Chondrocyte (in vitro differentiated cells): ENCODE data around the gene ATG10. TPM values are rescaled to one million over a fixed set of nuclear protein-coding genes. Genes with fewer than 3 reads are reported as not detected.

Experiments used
- DNase-seq: peaks from one replicate; pipeline ENCODE4 v3.0.0; 2021; ENCODE audit warnings: mixed read lengths, low spot score
- H3K27ac Mint-ChIP-seq: one replicate; pipeline ENCODE4 v1.8.0; 2021; ENCODE audit warnings: mild to moderate bottlenecking, moderate library complexity, mixed read lengths; ENCODE audit not compliant: unreplicated experiment
- H3K27me3 Mint-ChIP-seq: 2 replicates; pipeline ENCODE4 v1.8.0; 2021; ENCODE audit warnings: low read depth, mixed read lengths
- H3K36me3 Mint-ChIP-seq: 2 replicates; pipeline ENCODE4 v1.8.0; 2021; ENCODE audit warnings: low read depth, mixed read lengths
- H3K4me1 Mint-ChIP-seq: 2 replicates; pipeline ENCODE4 v1.8.0; 2021; ENCODE audit warnings: low read depth, mild to moderate bottlenecking, mixed read lengths
- H3K4me3 Mint-ChIP-seq: one replicate; pipeline ENCODE4 v1.8.0; 2021; ENCODE audit warnings: mild to moderate bottlenecking, moderate library complexity, mixed read lengths; ENCODE audit not compliant: unreplicated experiment
- H3K9me3 Mint-ChIP-seq: 2 replicates; pipeline ENCODE4 v1.8.0; 2021; ENCODE audit warnings: low read depth, mixed read lengths
- CTCF ChIP-seq: fragments of 200-600 bp; sonication (generic); IDR thresholded peaks from 2 replicates; pipeline ENCODE4 v1.5.0; 2021; ENCODE audit warnings: antibody characterized with exemption, mild to moderate bottlenecking, moderate library complexity
- total RNA-seq: library from RNA; stranded (reverse); gene quantifications from 3 replicates; pipeline ENCODE4 v1.2.1, GENCODE V29; 2021

ATG10 gene
- total RNA-seq, 1 donor from 2014 or later = 6.4 TPM

- Mint-ChIP-seq H3K4me1 (peaks cover 18% of the 10 kb centered on the region), H3K27me3 (no peaks in the 10 kb centered on the region), H3K4me3 (no peak overlapping the region), H3K9me3 (no peaks in the 10 kb centered on the region), H3K36me3 (no peaks in the 10 kb centered on the region), H3K27ac (no peak overlapping the region)
- no peak for DNase-seq
- TF ChIP-seq CTCF = no peak
Observed at GRCh38 chr5:82222597-82223574, 251.1 kb downstream of the ATG10 start.

DNA sequence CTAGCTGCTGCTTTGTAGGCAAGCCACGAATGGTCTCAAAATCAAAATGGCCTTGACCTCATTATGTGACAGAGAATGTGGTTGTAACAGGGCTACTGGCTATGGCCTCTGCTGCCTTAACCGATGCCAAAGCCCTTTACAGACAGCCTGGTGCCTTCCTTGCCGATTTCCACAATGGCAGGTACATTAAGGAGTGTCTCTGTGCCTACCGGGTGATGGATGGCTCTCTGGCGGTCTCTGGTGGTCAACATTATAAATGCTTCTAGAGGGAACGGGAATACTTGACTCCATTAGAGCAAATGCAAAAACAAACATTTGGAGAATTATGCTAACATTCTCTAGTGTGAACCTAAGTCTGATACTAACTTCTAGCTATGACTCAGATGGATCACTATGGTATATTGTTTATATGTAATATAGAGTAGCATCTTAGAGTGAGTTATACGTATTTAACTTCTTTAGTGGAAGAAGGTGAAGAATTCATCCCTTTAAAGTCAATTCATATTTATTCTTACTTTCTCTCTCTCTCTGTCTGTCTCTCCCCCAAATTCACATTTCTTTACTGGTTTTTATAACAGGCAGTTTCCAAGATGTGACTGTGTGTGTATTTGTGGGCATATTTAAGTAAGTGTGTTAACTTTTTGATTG lies 253.8 kb downstream of the ATG10 start:
- no peak for DNase-seq
- no peaks in the 10 kb centered on the region for H3K9me3 Mint-ChIP-seq
- H3K27ac Mint-ChIP-seq = no peak overlapping the region
- H3K4me3 Mint-ChIP-seq = no peak overlapping the region
- peaks cover 9% of the 10 kb centered on the region for H3K4me1 Mint-ChIP-seq
- H3K27me3 Mint-ChIP-seq = no peaks in the 10 kb centered on the region
- no peaks in the 10 kb centered on the region for H3K36me3 Mint-ChIP-seq
- TF ChIP-seq CTCF = peak; percentile 95

DNA sequence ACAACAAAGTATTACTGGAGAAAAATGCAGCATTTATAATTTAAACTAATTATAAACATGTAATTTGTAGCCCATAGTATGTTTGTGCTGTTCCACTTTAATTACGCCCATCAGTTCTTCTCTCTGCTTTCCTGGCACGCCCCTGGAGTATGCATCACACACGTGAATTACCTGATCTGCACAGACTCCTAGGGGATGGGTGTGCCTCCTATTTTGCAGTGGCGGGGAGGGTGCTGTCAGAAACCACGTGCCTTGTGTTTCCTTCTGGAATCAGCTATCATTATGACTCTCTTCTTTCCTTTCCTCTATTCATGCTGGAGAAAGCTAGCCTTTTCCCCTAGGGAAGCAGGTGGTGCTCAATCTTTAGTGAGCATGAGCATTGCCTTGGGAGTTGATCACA lies 263.1 kb downstream of the ATG10 start:
- no peaks in the 10 kb centered on the region for H3K36me3 Mint-ChIP-seq
- no peaks in the 10 kb centered on the region for H3K27me3 Mint-ChIP-seq
- H3K4me1 Mint-ChIP-seq = peaks cover 13% of the 10 kb centered on the region
- H3K27ac Mint-ChIP-seq = no peak overlapping the region
- no peak overlapping the region for H3K4me3 Mint-ChIP-seq
- TF ChIP-seq CTCF = no peak
- H3K9me3 Mint-ChIP-seq = no peaks in the 10 kb centered on the region
- DNase-seq = no peak

DNA sequence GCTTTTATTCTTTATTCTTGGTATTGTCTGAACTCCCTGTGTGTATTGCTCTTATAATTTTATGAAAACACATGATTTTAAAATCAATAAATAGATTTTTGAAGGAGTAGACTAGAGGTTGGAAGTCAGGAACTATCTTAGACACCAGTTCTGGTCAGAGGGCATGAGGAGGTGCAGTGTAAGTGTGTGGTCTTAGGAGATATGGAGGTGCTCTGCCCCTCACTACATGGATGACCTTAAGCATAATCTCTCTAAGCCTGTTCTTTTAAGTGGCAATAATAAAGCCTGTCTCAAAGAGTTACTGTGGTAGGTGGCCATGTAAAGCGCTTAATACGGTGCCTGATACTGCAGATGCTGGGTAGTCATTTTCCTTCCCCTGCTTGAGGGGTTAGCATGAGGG lies 272.3 kb downstream of the ATG10 start:
- Mint-ChIP-seq H3K4me3 (no peak overlapping the region), H3K4me1 (no peaks in the 10 kb centered on the region), H3K36me3 (peaks cover 11% of the 10 kb centered on the region), H3K9me3 (peaks cover 18% of the 10 kb centered on the region), H3K27me3 (no peaks in the 10 kb centered on the region), H3K27ac (no peak overlapping the region)
- TF ChIP-seq CTCF = no peak
- DNase-seq = no peak

DNA sequence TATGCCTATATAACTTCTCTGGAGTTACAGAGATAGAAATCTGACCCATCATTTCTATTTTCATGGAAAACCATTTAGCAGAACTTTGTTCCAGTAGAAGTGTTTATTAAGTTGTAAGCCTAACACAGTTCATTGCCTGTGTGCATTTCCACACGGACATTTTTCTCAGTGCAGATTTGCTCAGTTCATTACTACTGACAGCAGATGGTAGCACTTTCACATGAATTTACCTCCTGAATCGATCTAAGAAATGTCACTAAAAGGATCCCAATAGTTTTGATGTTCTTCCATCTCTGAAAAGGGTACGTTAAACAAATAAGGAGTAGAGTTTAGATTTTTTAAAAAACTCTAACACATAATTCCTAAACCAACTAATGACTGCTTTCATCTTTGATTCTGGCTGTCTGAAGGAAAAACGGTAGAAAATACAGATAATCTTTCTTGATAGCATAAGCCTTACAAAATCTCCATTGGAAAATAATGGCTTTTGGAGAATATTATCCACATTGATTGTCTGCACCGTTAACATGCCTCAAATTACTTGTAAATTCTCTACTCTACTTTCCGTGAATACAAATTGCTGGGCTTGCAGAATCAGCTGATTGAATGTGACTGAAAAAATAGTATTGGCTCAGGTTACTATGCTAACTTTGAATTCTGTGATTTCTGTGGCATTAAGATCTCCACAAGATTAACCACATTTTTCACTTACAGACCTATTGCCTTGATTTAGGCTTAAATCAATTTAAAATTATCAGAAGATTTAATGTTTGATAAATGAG lies 273.2 kb downstream of the ATG10 start:
- Mint-ChIP-seq H3K36me3 (peaks cover 11% of the 10 kb centered on the region), H3K4me3 (no peak overlapping the region), H3K4me1 (peaks cover 5% of the 10 kb centered on the region), H3K9me3 (peaks cover 18% of the 10 kb centered on the region), H3K27ac (no peak overlapping the region), H3K27me3 (no peaks in the 10 kb centered on the region)
- no peak for DNase-seq
- peak; percentile 57 for TF ChIP-seq CTCF
